GM19025 (cell line): ENCODE data around the gene RBMX2.

Experiments used
- ATAC-seq: cut with Tn5 transposase; IDR thresholded peaks from one replicate; pipeline ENCODE4 v1.9.1; 2021; ENCODE audit warnings: mild to moderate bottlenecking, low read depth, moderate library complexity; ENCODE audit not compliant: unreplicated experiment

Gene RBMX2

DNA sequence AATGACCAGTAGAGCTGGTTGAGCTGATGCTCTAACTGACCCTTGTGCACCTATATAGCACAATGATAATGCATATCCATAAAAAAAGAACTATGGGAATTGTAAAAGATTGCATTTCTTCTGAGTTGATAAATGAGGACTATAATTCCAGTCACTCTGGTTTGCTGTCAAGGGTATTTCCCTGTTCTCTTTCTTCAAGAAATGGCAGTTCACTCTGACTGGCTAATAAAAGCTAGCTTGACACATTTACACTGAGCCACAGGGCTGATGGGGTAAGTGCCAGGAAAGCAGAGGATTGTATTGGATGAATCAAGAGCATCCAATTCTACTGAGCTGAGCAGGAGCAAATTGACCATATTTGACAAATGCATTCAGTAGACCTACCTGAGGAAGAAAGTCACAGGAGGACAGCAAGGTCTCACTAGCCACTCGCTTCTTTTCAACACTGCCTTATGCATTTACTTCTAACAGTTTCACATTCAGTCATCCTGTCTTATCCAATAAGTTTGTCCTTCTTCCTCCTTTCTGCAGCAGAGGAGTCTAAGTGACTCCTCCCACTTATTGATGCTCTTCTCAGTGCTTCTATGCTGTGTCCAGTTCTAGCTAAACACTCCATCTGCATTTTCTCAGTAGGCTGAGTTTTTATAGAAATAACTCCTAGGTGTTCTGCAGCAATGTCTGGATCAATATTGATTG, 43.0 kb downstream of the RBMX2 start:
- no peak for ATAC-seq

DNA sequence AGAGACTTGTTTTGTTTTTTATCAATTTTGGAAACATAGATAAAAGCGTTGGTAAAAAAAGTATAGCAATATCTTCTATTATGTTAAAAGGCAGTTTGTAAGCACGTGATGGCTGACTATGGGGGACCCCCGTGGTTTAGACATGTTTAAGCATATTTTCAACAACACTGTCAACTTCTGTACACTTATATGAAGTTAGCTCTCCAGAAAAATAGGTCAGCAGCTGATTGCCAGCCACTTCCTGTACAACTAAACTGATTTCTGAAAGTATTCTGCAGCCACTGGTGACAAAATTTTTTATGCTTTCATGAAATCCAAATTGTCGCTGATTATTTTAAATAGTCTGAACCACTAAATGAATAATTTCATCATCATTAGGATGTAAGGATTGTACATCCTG, 45.2 kb downstream of the RBMX2 start:
- no peak for ATAC-seq
